Nephron progenitor cell (in vitro differentiated cells): ENCODE measurements around the gene PPFIA1.

ENCODE experiments used
- DNase-seq: peaks from one replicate; pipeline ENCODE4 v3.0.0; 2021
- H3K27ac Mint-ChIP-seq: 2 replicates; pipeline ENCODE4 v1.8.0; 2021; ENCODE audit warnings: mild to moderate bottlenecking, moderate library complexity, mixed read lengths
- H3K27me3 Mint-ChIP-seq: 2 replicates; pipeline ENCODE4 v1.8.0; 2021; ENCODE audit warnings: mild to moderate bottlenecking, low read depth, mixed read lengths; ENCODE audit not compliant: poor library complexity
- H3K36me3 Mint-ChIP-seq: 2 replicates; pipeline ENCODE4 v1.8.0; 2021; ENCODE audit warnings: low read depth, mixed read lengths
- H3K4me1 Mint-ChIP-seq: 2 replicates; pipeline ENCODE4 v1.8.0; 2021; ENCODE audit warnings: mixed read lengths
- H3K4me3 Mint-ChIP-seq: 2 replicates; pipeline ENCODE4 v1.8.0; 2021; ENCODE audit warnings: mild to moderate bottlenecking, moderate library complexity, mixed read lengths
- H3K9me3 Mint-ChIP-seq: 2 replicates; pipeline ENCODE4 v1.8.0; 2021; ENCODE audit warnings: mild to moderate bottlenecking, moderate library complexity, mixed read lengths
- TF ChIP-seq, protein P1 (sequence below): fragments of 200-600 bp; sonication (generic); IDR thresholded peaks from 2 replicates; pipeline ENCODE4 v1.5.0; 2021; ENCODE audit warnings: antibody characterized with exemption

The PPFIA1 gene

DNA sequence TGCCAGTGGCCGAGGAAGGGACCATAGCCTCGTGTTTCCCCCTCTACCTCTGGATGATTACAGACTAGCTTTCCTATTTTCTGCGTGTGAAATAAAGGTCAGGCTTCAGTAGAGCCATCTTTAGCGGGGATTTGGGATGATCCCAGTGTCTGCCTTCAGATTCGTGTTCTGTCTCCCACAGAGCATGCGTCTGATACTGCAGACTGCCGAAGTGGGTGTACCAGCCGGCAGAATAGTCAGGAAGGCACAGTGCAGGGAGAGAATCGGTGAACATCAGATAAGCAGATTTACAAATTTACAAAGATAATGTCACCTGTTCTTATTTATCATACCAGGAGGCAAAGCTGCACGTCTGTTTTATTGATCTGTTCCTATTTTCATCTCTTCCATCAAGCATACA is 138.9 kb downstream of the PPFIA1 start:
- Mint-ChIP-seq H3K9me3 (no peaks in the 10 kb centered on the region), H3K36me3 (peaks cover 62% of the 10 kb centered on the region), H3K4me3 (no peak overlapping the region), H3K27ac (peak overlapping the region; percentile 36), H3K4me1 (peaks cover 12% of the 10 kb centered on the region), H3K27me3 (no peaks in the 10 kb centered on the region)
- TF ChIP-seq, protein P1, sequence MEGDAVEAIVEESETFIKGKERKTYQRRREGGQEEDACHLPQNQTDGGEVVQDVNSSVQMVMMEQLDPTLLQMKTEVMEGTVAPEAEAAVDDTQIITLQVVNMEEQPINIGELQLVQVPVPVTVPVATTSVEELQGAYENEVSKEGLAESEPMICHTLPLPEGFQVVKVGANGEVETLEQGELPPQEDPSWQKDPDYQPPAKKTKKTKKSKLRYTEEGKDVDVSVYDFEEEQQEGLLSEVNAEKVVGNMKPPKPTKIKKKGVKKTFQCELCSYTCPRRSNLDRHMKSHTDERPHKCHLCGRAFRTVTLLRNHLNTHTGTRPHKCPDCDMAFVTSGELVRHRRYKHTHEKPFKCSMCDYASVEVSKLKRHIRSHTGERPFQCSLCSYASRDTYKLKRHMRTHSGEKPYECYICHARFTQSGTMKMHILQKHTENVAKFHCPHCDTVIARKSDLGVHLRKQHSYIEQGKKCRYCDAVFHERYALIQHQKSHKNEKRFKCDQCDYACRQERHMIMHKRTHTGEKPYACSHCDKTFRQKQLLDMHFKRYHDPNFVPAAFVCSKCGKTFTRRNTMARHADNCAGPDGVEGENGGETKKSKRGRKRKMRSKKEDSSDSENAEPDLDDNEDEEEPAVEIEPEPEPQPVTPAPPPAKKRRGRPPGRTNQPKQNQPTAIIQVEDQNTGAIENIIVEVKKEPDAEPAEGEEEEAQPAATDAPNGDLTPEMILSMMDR, result no peak
- no peak for DNase-seq

DNA sequence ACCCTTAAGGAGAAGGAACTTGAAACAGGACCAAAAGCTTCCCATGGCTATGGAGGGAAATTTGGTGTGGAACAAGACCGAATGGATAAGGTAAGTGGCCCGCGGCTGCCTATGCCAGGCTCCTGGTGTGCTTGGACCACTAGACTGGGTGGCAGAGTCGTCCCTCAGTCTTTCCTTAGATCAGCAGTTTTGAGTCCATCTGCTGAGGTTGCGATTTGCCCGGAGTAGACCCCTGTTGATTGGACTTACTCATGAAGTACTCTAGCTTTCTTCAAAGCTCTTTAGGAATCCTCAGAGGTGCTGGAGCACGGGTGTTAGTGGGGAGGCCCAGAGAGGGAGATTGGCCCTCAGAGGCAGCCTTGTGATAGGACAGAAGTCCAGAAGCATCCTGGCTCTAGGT is 139.4 kb downstream of the PPFIA1 start:
- Mint-ChIP-seq H3K36me3 (peaks cover 66% of the 10 kb centered on the region), H3K27me3 (no peaks in the 10 kb centered on the region), H3K27ac (no peak overlapping the region), H3K4me1 (peaks cover 12% of the 10 kb centered on the region), H3K4me3 (no peak overlapping the region), H3K9me3 (no peaks in the 10 kb centered on the region)
- TF ChIP-seq, protein P1, result no peak
- DNase-seq, result no peak

DNA sequence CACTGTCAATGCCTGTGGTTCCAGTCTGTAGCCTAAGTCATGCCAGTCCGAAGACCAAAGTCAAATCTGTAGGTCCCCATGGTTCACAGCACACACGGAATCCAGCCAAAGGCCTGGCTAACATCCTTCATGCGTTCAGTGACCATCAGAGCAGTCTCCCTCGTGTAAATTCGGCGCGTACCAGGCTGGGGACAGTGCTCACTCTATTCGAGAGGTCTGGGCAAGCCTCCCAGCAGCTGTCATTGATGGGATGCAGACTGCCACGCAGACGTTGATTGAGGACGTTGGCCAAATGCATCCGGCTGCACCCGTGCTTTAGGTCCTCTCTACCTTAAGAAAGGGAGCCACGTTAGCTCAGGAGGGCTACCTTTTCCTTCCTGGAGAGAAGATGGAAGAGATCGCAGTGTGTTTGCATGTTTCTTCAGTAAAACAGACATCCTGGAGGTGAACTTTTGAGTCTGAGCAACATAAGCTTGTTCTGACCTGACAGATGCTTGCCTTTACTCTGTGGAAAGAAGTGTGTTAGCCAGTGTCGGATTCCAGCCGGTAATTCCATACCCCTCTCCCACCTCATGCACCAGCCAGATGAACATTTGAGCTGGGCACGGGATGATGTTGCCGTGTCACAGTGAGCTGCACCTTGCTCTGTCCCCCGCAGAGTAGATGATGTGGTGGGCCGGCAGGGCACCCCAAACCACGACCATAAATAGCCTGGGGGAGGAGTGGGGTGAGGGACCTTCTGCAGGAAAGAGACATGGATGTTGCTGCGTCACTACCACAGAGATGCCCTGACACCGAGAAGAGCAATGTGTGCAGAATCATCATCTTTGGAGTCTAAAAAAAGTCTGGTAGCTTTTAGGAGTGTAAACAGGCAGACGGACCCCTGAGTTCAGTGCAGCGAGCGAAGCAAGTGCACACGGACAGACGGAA is 140.1 kb downstream of the PPFIA1 start:
- peaks cover 67% of the 10 kb centered on the region for H3K36me3 Mint-ChIP-seq
- TF ChIP-seq, protein P1, result no peak
- H3K9me3 Mint-ChIP-seq, result no peaks in the 10 kb centered on the region
- DNase-seq, result no peak
- H3K4me3 Mint-ChIP-seq, result no peak overlapping the region
- H3K4me1 Mint-ChIP-seq, result peaks cover 12% of the 10 kb centered on the region
- no peaks in the 10 kb centered on the region for H3K27me3 Mint-ChIP-seq
- H3K27ac Mint-ChIP-seq, result peak overlapping the region; percentile 21

DNA sequence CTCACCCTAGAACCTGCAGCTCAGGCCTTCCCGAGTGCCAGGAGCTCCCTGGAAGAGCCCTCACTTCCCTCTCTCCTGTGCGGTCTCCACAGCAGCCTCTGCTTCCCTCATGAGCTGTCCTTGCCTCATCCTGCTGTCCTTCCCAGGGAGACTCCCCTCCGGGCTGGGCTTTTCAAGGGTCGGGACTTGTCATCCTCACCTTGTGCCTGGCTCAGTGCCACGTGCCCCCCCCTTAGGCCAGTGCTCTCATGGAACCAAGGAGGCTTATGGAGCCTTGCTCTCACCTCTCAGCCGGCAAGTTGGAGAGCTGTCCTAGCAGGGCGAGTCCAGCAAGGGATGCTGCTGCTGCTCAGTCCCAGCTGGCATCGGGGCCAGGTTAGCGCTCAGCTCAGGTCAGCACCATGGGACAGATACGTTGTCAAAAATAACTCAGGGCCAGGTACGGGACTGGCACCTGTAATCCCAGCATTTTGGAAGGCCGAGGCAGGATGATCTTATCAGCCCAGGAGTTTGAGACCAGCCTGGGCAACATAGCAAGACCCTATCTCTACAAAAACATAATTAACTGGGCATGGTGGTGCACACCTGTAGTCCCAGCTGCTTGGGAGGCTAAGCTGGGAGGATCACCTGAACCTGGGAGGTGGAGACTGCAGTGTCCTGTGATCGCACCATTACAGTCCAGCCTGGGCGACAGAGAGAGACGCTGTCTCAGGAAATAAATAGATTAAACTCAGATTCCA is 141.4 kb downstream of the PPFIA1 start:
- no peak overlapping the region for H3K27ac Mint-ChIP-seq
- DNase-seq, result no peak
- H3K4me3 Mint-ChIP-seq, result no peak overlapping the region
- no peaks in the 10 kb centered on the region for H3K9me3 Mint-ChIP-seq
- H3K36me3 Mint-ChIP-seq, result peaks cover 80% of the 10 kb centered on the region
- no peaks in the 10 kb centered on the region for H3K27me3 Mint-ChIP-seq
- peaks cover 12% of the 10 kb centered on the region for H3K4me1 Mint-ChIP-seq
- TF ChIP-seq, protein P1, result no peak

DNA sequence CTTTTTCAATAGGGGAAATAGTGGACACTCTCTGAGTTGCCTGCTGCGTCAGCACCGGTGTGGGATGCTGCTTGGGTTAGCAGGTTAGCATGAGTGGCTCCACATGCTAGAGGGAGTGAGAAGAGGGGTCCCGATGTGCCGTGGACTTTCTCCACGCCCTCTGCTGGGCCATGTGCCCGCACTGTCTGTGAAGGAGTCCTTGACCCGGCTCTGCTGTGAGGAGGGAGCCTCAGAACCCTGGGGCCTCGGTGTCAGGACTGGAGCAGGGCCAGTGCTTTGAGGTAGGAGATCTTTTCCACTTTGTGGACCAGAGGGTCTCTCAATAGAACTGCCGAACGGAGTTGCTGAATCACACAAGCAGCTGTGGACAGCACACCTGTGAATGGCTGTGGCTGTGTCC is 142.7 kb downstream of the PPFIA1 start:
- Mint-ChIP-seq H3K27me3 (no peaks in the 10 kb centered on the region), H3K4me1 (peaks cover 12% of the 10 kb centered on the region), H3K36me3 (peaks cover 80% of the 10 kb centered on the region), H3K9me3 (no peaks in the 10 kb centered on the region), H3K27ac (peak overlapping the region; percentile 59), H3K4me3 (no peak overlapping the region)
- no peak for DNase-seq
- TF ChIP-seq, protein P1, result no peak
